22Rv1 (cell line): ENCODE measurements around the gene GALNT16.

Source experiments
- ZFX ChIP-seq: fragments of 450-650 bp; IDR thresholded peaks from 2 replicates; pipeline ENCODE4 v1.6.1; 2017; ENCODE audit warnings: antibody characterized with exemption, borderline replicate concordance
- TF ChIP-seq, protein P1 (sequence below): fragments of 450-650 bp; IDR thresholded peaks from 2 replicates; pipeline ENCODE4 v1.5.1; 2017; ENCODE audit warnings: mild to moderate bottlenecking

DNA sequence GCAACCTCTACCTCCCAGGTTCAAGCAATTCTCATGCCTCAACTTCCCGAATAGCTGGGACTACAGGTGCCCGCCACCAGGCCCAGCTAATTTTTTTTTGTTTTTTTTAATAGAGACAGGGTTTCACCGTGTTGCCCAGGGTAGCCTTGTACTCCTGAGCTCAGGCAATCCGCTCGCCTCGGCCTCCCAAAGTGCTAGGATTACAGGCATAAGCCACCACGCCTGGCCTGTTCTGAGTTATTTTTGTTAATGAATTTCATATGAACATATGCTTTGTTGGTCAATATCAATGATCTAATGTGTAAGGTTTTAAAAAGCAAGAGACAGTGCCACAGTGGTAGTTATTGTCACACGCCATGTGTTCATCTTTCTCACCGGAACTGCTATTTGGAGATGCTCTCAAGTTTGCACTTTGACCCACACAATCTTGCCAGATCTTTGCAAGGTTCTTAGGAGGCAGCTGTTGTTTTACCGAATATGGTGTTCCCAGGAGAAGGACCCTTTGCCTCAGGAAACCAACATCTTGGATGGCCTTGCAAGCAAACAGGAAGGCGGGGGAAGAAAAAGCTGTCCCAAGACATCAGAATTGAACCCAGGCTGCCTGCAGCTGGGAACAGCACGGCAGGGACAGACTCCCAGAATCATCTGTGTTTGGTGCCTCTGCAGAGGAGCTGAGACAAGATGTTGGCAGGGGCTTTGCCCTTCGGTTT, 30.0 kb downstream of the GALNT16 start:
- TF ChIP-seq, protein P1, sequence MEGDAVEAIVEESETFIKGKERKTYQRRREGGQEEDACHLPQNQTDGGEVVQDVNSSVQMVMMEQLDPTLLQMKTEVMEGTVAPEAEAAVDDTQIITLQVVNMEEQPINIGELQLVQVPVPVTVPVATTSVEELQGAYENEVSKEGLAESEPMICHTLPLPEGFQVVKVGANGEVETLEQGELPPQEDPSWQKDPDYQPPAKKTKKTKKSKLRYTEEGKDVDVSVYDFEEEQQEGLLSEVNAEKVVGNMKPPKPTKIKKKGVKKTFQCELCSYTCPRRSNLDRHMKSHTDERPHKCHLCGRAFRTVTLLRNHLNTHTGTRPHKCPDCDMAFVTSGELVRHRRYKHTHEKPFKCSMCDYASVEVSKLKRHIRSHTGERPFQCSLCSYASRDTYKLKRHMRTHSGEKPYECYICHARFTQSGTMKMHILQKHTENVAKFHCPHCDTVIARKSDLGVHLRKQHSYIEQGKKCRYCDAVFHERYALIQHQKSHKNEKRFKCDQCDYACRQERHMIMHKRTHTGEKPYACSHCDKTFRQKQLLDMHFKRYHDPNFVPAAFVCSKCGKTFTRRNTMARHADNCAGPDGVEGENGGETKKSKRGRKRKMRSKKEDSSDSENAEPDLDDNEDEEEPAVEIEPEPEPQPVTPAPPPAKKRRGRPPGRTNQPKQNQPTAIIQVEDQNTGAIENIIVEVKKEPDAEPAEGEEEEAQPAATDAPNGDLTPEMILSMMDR: no peak
- no peak for TF ChIP-seq ZFX
